HCT116 (cell line): ENCODE results near the gene ABLIM1. TPM values are rescaled to one million over a fixed set of nuclear protein-coding genes. Genes with fewer than 3 reads are reported as not detected.

ENCODE experiments used
- ATAC-seq: fragments of 200-7000 bp; cut with Tn5 transposase; 2 replicates; pipeline ENCODE4 v1.9.1; 2020; ENCODE audit warnings: mild to moderate bottlenecking, moderate library complexity
- BruUV-seq: library from RNA; stranded (reverse); fragments of 400-500 nt; replicated peaks from 2 replicates; lab custom pipeline; 2021; lab: Mats Ljungman, UMichigan
- CTCF ChIA-PET: fragments of 300-600 bp; sonication (Branson Sonifier 250); formaldehyde crosslinking; loops from one replicate; lab custom pipeline; 2021; ENCODE audit warnings: antibody characterized with exemption; lab: Charles Lee
- POLR2A ChIA-PET: fragments of 300-600, 350-600 bp; sonication (Branson Sonifier 250); formaldehyde crosslinking; loops from one replicate; lab custom pipeline; 2021; ENCODE audit warnings: antibody characterized with exemption; lab: Charles Lee
- RAD21 ChIA-PET, 2 experiments: fragments of 300-600 bp; sonication (Branson Sonifier 250); formaldehyde crosslinking; loops; one replicate each; lab custom pipeline; 2023; ENCODE audit warnings: low total read pairs in 2 of 2; ENCODE audit not compliant: uncharacterized antibody in 2 of 2, unreplicated experiment in 2 of 2, low non-redundant PET in 1 of 2; lab: Charles Lee
- DNase-seq: peaks from one replicate; pipeline ENCODE4 v3.0.0-alpha.2; 2010; ENCODE audit warnings: low read depth, low spot score
- H2AFZ ChIP-seq: fragments of 200-600 bp; shearing (Covaris generic), sonication (generic); 2 replicates; pipeline ENCODE4 v1.6.1; 2017; ENCODE audit warnings: low read depth, mixed run types, mixed read lengths, antibody characterized with exemption, low read length; ENCODE audit not compliant: poor library complexity, severe bottlenecking
- H3K27ac ChIP-seq: 2 replicates; pipeline ENCODE4 v1.5.1; 2012; ENCODE audit warnings: low read depth, low read length
- H3K27me3 ChIP-seq: fragments of 200-600 bp; sonication (generic); 2 replicates; pipeline ENCODE4 v1.6.1; 2016; ENCODE audit warnings: mixed run types, low read length, mixed read lengths; ENCODE audit not compliant: insufficient read depth
- H3K36me3 ChIP-seq, 2 experiments: fragments of 200-500 bp in 1 of 2; fragments of 200-600 bp in 1 of 2; sonication (Bioruptor generic) in 1 of 2; sonication (generic) in 1 of 2; 2 replicates each; pipeline versions ENCODE4 v1.5.1 to v1.6.1; 2014 to 2016; ENCODE audit warnings: low read length in 2 of 2, inconsistent platforms in 1 of 2, mixed read lengths in 1 of 2, mixed run types in 1 of 2; ENCODE audit not compliant: insufficient read depth in 2 of 2, control insufficient read depth in 1 of 2
- H3K4me1 ChIP-seq, 2 experiments: fragments of 200-600 bp in 1 of 2; sonication (generic) in 1 of 2; 2 replicates each; pipeline versions ENCODE4 v1.5.1 to v1.6.1; 2012 to 2017; ENCODE audit warnings: low read length in 2 of 2, inconsistent platforms in 1 of 2, mild to moderate bottlenecking in 1 of 2, mixed read lengths in 1 of 2, mixed run types in 1 of 2, moderate library complexity in 1 of 2; ENCODE audit not compliant: insufficient read depth in 2 of 2, control insufficient read depth in 1 of 2
- H3K4me2 ChIP-seq: fragments of 200-600 bp; sonication (generic); 2 replicates; pipeline ENCODE4 v1.6.1; 2017; ENCODE audit warnings: mixed run types, low read length, mixed read lengths
- H3K4me3 ChIP-seq, 2 experiments: fragments of 200-600 bp in 1 of 2; sonication (generic) in 1 of 2; replicated peaks in 1 of 2; 2 replicates each; pipeline ENCODE4 v1.5.1; 2011 to 2016; ENCODE audit warnings: low read length in 2 of 2, control low read depth in 1 of 2, low read depth in 1 of 2, mild to moderate bottlenecking in 1 of 2, mixed read lengths in 1 of 2, mixed run types in 1 of 2
- H3K79me2 ChIP-seq: fragments of 200-600 bp; sonication (generic); 2 replicates; pipeline ENCODE4 v1.6.1; 2017; ENCODE audit warnings: mild to moderate bottlenecking, mixed run types, low read length, moderate library complexity, mixed read lengths; ENCODE audit not compliant: insufficient read depth
- H3K9ac ChIP-seq: fragments of 200-600 bp; sonication (generic); 2 replicates; pipeline ENCODE4 v1.6.1; 2016; ENCODE audit warnings: low read length, mixed read lengths
- H3K9me2 ChIP-seq: fragments of 200-600 bp; sonication (generic), shearing (Covaris generic); 2 replicates; pipeline ENCODE4 v1.6.1; 2017; ENCODE audit warnings: mixed run types, mild to moderate bottlenecking, moderate library complexity; ENCODE audit not compliant: insufficient read depth
- H3K9me3 ChIP-seq, 2 experiments: fragments of 200-500 bp in 1 of 2; fragments of 200-600 bp in 1 of 2; sonication (Bioruptor generic) in 1 of 2; sonication (generic) in 1 of 2; 2 replicates each; pipeline ENCODE4 v1.6.1; 2014 to 2017; ENCODE audit warnings: low read length in 2 of 2, mixed read lengths in 2 of 2, inconsistent platforms in 1 of 2, low read depth in 1 of 2, mild to moderate bottlenecking in 1 of 2, mixed run types in 1 of 2, moderate library complexity in 1 of 2; ENCODE audit not compliant: control insufficient read depth in 1 of 2, insufficient read depth in 1 of 2
- H4K20me1 ChIP-seq: fragments of 200-600 bp; sonication (generic), shearing (Covaris generic); 2 replicates; pipeline ENCODE4 v1.6.1; 2017; ENCODE audit warnings: mixed run types, mild to moderate bottlenecking, moderate library complexity; ENCODE audit not compliant: insufficient read depth
- ATF3 ChIP-seq: IDR thresholded peaks from 2 replicates; pipeline ENCODE4 v1.6.1; 2012
- CEBPB ChIP-seq: IDR thresholded peaks from 2 replicates; pipeline ENCODE4 v1.6.1; 2012; ENCODE audit warnings: low read depth
- CTCF ChIP-seq, 3 experiments: fragments of 200-600 bp in 1 of 3; sonication (generic) in 1 of 3; IDR thresholded peaks in 2 of 3; conservative IDR thresholded peaks in 1 of 3; 2 replicates each; pipeline ENCODE4 v1.5.1; 2012 to 2017; ENCODE audit warnings: low read depth in 2 of 3, low read length in 2 of 3, antibody characterized with exemption in 1 of 3, borderline replicate concordance in 1 of 3, control low read depth in 1 of 3, mild to moderate bottlenecking in 1 of 3, mixed read lengths in 1 of 3, mixed run types in 1 of 3, moderate library complexity in 1 of 3; ENCODE audit not compliant: insufficient read depth in 1 of 3
- EGR1 ChIP-seq: IDR thresholded peaks from 2 replicates; pipeline ENCODE4 v1.6.1; 2012; ENCODE audit warnings: low read depth
- ELF1 ChIP-seq: IDR thresholded peaks from 2 replicates; pipeline ENCODE4 v1.6.1; 2012; ENCODE audit warnings: low read depth, borderline replicate concordance
- EZH2 ChIP-seq: fragments of 200-600 bp; sonication (generic); IDR thresholded peaks from 2 replicates; pipeline ENCODE4 v1.6.1; 2017; ENCODE audit warnings: antibody characterized with exemption, mixed run types
- EZH2phosphoT487 ChIP-seq: fragments of 200-600 bp; IDR thresholded peaks from 2 replicates; pipeline ENCODE4 v1.6.1; 2018; ENCODE audit warnings: antibody characterized with exemption, borderline replicate concordance
- FOSL1 ChIP-seq: IDR thresholded peaks from 2 replicates; pipeline ENCODE4 v1.6.1; 2012; ENCODE audit warnings: low read depth
- JUND ChIP-seq: IDR thresholded peaks from 2 replicates; pipeline ENCODE4 v1.6.1; 2012
- MAX ChIP-seq: IDR thresholded peaks from 2 replicates; pipeline ENCODE4 v1.6.1; 2012
- POLR2A ChIP-seq: IDR thresholded peaks from 2 replicates; pipeline ENCODE4 v1.7.0; 2011; ENCODE audit warnings: borderline replicate concordance; ENCODE audit not compliant: insufficient read depth, insufficient read length; ENCODE audit errors: extremely low read depth
- POLR2AphosphoS5 ChIP-seq: IDR thresholded peaks from 2 replicates; pipeline ENCODE4 v1.6.1; 2011; ENCODE audit warnings: mild to moderate bottlenecking, low read depth, low read length, moderate library complexity
- REST ChIP-seq: IDR thresholded peaks from 2 replicates; pipeline ENCODE4 v1.6.1; 2012; ENCODE audit warnings: low read depth
- SP1 ChIP-seq: IDR thresholded peaks from 2 replicates; pipeline ENCODE4 v1.6.1; 2012; ENCODE audit warnings: low read depth
- SRF ChIP-seq: IDR thresholded peaks from 2 replicates; pipeline ENCODE4 v1.6.1; 2012; ENCODE audit warnings: low read depth
- TCF7L2 ChIP-seq: IDR thresholded peaks from 2 replicates; pipeline ENCODE4 v1.7.0; 2011; ENCODE audit warnings: borderline replicate concordance, inconsistent platforms; ENCODE audit not compliant: insufficient read depth, insufficient read length; ENCODE audit errors: extremely low read depth
- YY1 ChIP-seq: IDR thresholded peaks from 2 replicates; pipeline ENCODE4 v1.6.1; 2011; ENCODE audit warnings: low read length, low read depth, moderate library complexity, mild to moderate bottlenecking; ENCODE audit not compliant: insufficient replicate concordance; ENCODE audit errors: extremely low read depth
- ZBTB33 ChIP-seq: IDR thresholded peaks from 2 replicates; pipeline ENCODE4 v1.6.1; 2011; ENCODE audit warnings: mild to moderate bottlenecking, low read length, moderate library complexity; ENCODE audit not compliant: insufficient replicate concordance; ENCODE audit errors: extremely low read depth
- ZFX ChIP-seq: fragments of 450-650 bp; IDR thresholded peaks from 2 replicates; pipeline ENCODE4 v1.6.1; 2017
- ZNF274 ChIP-seq: fragments of 200-500 bp; sonication (Bioruptor generic); IDR thresholded peaks from 2 replicates; pipeline ENCODE4 v1.6.1; 2014; ENCODE audit warnings: mild to moderate bottlenecking, low read depth, low read length, inconsistent platforms
- intact Hi-C: fragments of 100-400 bp; cut with micrococcal nuclease; formaldehyde crosslinking; loops from 2 replicates; pipeline ENCODE4 v1.10.0; 2022
- total RNA-seq: library from RNA; stranded (reverse); gene quantifications from one replicate; pipeline ENCODE4 v1.2.1, GENCODE V29; 2021; ENCODE audit not compliant: unreplicated experiment

The ABLIM1 gene
- total RNA-seq, 1 experiment from 2014 or later, result 96.2 TPM

- ATAC-seq (no peak), DNase-seq (no peak)
- peaks cover 14% of the 10 kb centered on the region; the same call in 1 of the 2 replicates for H3K27me3 ChIP-seq
- H3K9ac ChIP-seq, result no peak overlapping the region
- ChIA-PET CTCF (no interaction called here), POLR2A (no interaction called here), RAD21 (no interaction called here)
- BruUV-seq, result no TSS peak
- intact Hi-C loops, result no loop called here
- H2AFZ ChIP-seq, result no peak overlapping the region
- H3K4me2 ChIP-seq, result no peak overlapping the region
- H3K9me3 ChIP-seq, result no peaks in the 10 kb centered on the region
- no peak overlapping the region for H3K4me3 ChIP-seq
- H3K36me3 ChIP-seq, result no peaks in the 10 kb centered on the region
- H4K20me1 ChIP-seq, result no peaks in the 10 kb centered on the region
- H3K9me2 ChIP-seq, result no peaks in the 10 kb centered on the region
- no peak overlapping the region for H3K27ac ChIP-seq
- H3K79me2 ChIP-seq, result no peaks in the 10 kb centered on the region
- TF ChIP-seq CTCF (IDR thresholded peaks at IDR 0.05 in 2 of 3, conservative IDR thresholded peaks at IDR 0.05 in 1 of 3; ENCODE audit: borderline replicate concordance in 1 of 3, insufficient read depth in 1 of 3, low read depth in 2 of 3, low read length in 2 of 3) (no peak), ZNF274 (no peak), POLR2A (no peak), EGR1 (no peak), ZFX (no peak), ATF3 (no peak), REST (no peak), POLR2AphosphoS5 (no peak), ELF1 (no peak), MAX (no peak), EZH2phosphoT487 (no peak), JUND (no peak), SP1 (no peak), TCF7L2 (no peak), FOSL1 (no peak), YY1 (no peak), SRF (no peak), EZH2 (no peak), CEBPB (no peak), ZBTB33 (no peak)
- peaks cover 49 to 75% of the 10 kb centered on the region in 2 experiments for H3K4me1 ChIP-seq
Measured at GRCh38 chr10:114629083-114629823, 28.8 kb downstream of the ABLIM1 start.
